Lower leg skin (tissue), 3 donors: ENCODE results near the gene SDK1.

Experiments
- POLR2A ChIP-seq, 2 donors: fragments of 450-650 bp; IDR thresholded peaks; one replicate each; pipeline ENCODE4 v1.6.1; 2016 to 2017; ENCODE audit warnings: antibody characterized with exemption in 2 of 2, mild to moderate bottlenecking in 1 of 2, moderate library complexity in 1 of 2
- TF ChIP-seq, protein P1 (sequence below), 3 donors: fragments of 450-650 bp; IDR thresholded peaks; one replicate each; pipeline ENCODE4 v1.5.1; 2016; ENCODE audit warnings: antibody characterized with exemption in 3 of 3, mild to moderate bottlenecking in 3 of 3, moderate library complexity in 2 of 3

GRCh38 chr7:3282457-3282856, 18.6 kb upstream of the SDK1 start:
- TF ChIP-seq, protein P1, sequence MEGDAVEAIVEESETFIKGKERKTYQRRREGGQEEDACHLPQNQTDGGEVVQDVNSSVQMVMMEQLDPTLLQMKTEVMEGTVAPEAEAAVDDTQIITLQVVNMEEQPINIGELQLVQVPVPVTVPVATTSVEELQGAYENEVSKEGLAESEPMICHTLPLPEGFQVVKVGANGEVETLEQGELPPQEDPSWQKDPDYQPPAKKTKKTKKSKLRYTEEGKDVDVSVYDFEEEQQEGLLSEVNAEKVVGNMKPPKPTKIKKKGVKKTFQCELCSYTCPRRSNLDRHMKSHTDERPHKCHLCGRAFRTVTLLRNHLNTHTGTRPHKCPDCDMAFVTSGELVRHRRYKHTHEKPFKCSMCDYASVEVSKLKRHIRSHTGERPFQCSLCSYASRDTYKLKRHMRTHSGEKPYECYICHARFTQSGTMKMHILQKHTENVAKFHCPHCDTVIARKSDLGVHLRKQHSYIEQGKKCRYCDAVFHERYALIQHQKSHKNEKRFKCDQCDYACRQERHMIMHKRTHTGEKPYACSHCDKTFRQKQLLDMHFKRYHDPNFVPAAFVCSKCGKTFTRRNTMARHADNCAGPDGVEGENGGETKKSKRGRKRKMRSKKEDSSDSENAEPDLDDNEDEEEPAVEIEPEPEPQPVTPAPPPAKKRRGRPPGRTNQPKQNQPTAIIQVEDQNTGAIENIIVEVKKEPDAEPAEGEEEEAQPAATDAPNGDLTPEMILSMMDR (IDR thresholded peaks at IDR 0.05), result no peak
- TF ChIP-seq POLR2A (IDR thresholded peaks at IDR 0.05), result no peak
